ENCODE measurements around the gene IFNL3.

The IFNL3 gene

GRCh38 chr19:39207293-39207836, 37.4 kb downstream of the IFNL3 start:
- TF ChIP-seq ZFX (IDR thresholded peaks at IDR 0.05; ENCODE audit: borderline replicate concordance) (no peak), CTCF (IDR thresholded peaks at IDR 0.05) (no peak)
- no peak overlapping the region for H3K27ac ChIP-seq

- no peak overlapping the region for H3K27ac ChIP-seq
- TF ChIP-seq ZFX (IDR thresholded peaks at IDR 0.05; ENCODE audit: borderline replicate concordance) (no peak), CTCF (IDR thresholded peaks at IDR 0.05) (no peak)
These were observed 38.7 kb downstream of the IFNL3 start for GRCh38 chr19:39206122-39206521.

- no peak overlapping the region for H3K27ac ChIP-seq
- TF ChIP-seq CTCF (IDR thresholded peaks at IDR 0.05), result no peak
These were observed 39.4 kb downstream of the IFNL3 start for GRCh38 chr19:39205449-39205764.

- TF ChIP-seq CTCF (IDR thresholded peaks at IDR 0.05) (no peak), ZFX (IDR thresholded peaks at IDR 0.05; ENCODE audit: borderline replicate concordance) (no peak)
- no peak within 1 kb of the TSS for H3K27ac ChIP-seq
These were observed 41.1 kb downstream of the IFNL3 start, which contains the start of gene SYCN for GRCh38 chr19:39203372-39204341. TSS of gene SYCN (minus strand) at chr19:39204263. CDS start at chr19:39204254, 9 bp downstream.

- TF ChIP-seq CTCF (IDR thresholded peaks at IDR 0.05), result no peak
- no peak overlapping the region for H3K27ac ChIP-seq
These were observed 41.8 kb downstream of the IFNL3 start for GRCh38 chr19:39202998-39203355.

GRCh38 chr19:39200803-39201115, 44.0 kb downstream of the IFNL3 start:
- H3K27ac ChIP-seq, result no peak overlapping the region
- TF ChIP-seq ZFX (IDR thresholded peaks at IDR 0.05; ENCODE audit: borderline replicate concordance) (no peak), CTCF (IDR thresholded peaks at IDR 0.05) (no peak)

- TF ChIP-seq CTCF (IDR thresholded peaks at IDR 0.05) (no peak), ZFX (IDR thresholded peaks at IDR 0.05; ENCODE audit: borderline replicate concordance) (no peak)
- H3K27ac ChIP-seq, result no peak overlapping the region
These were observed 44.6 kb downstream of the IFNL3 start for GRCh38 chr19:39200066-39200802.

All from 22Rv1 (cell line).